Glutamatergic neuron (in vitro differentiated cells): ENCODE results near the gene PLEKHA6. TPM values are rescaled to one million over a fixed set of nuclear protein-coding genes. Genes with fewer than 3 reads are reported as not detected.

Experiments
- DNase-seq: peaks from one replicate; pipeline ENCODE4 v3.0.0; 2022
- H3K27ac Mint-ChIP-seq: one replicate; pipeline ENCODE4 v1.8.0; 2020; ENCODE audit warnings: mild to moderate bottlenecking, mixed read lengths, inconsistent platforms; ENCODE audit not compliant: unreplicated experiment
- H3K27me3 Mint-ChIP-seq: one replicate; pipeline ENCODE4 v1.8.0; 2020; ENCODE audit warnings: mild to moderate bottlenecking, moderate library complexity, mixed read lengths, inconsistent platforms; ENCODE audit not compliant: unreplicated experiment
- H3K36me3 Mint-ChIP-seq: one replicate; pipeline ENCODE4 v1.8.0; 2020; ENCODE audit warnings: mild to moderate bottlenecking, mixed read lengths, inconsistent platforms; ENCODE audit not compliant: unreplicated experiment
- H3K4me1 Mint-ChIP-seq: one replicate; pipeline ENCODE4 v1.8.0; 2020; ENCODE audit warnings: mild to moderate bottlenecking, low read depth, mixed read lengths, inconsistent platforms; ENCODE audit not compliant: unreplicated experiment
- H3K4me3 Mint-ChIP-seq: one replicate; pipeline ENCODE4 v1.8.0; 2020; ENCODE audit warnings: mild to moderate bottlenecking, mixed read lengths, inconsistent platforms; ENCODE audit not compliant: unreplicated experiment
- H3K9me3 Mint-ChIP-seq: one replicate; pipeline ENCODE4 v1.8.0; 2020; ENCODE audit warnings: mild to moderate bottlenecking, moderate library complexity, mixed read lengths, inconsistent platforms; ENCODE audit not compliant: unreplicated experiment
- CTCF ChIP-seq: fragments of 200-600 bp; sonication (generic); IDR thresholded peaks from one replicate; pipeline ENCODE4 v1.5.0; 2021; ENCODE audit not compliant: partially characterized antibody, unreplicated experiment
- total RNA-seq: library from RNA; stranded (reverse); fragmentation: NEBNext Ultra II Directional; extraction: Animal tissue kit (Norgen Biotek cat#: 25700); gene quantifications from one replicate; pipeline ENCODE4 v1.2.1, GENCODE V29; 2021; ENCODE audit not compliant: unreplicated experiment

The PLEKHA6 gene
- total RNA-seq, 1 donor from 2014 or later: 72.7 TPM

- Mint-ChIP-seq H3K27ac (peak overlapping the region; percentile 50), H3K27me3 (peaks cover 12% of the 10 kb centered on the region), H3K9me3 (peaks cover 11% of the 10 kb centered on the region), H3K4me1 (peaks cover 55% of the 10 kb centered on the region), H3K4me3 (no peak overlapping the region), H3K36me3 (peaks cover 4% of the 10 kb centered on the region)
- no peak for TF ChIP-seq CTCF
- DNase-seq: no peak
Measured at GRCh38 chr1:204289280-204289679, 70.4 kb downstream of the PLEKHA6 start.

GRCh38 chr1:204288021-204288588 is 71.6 kb downstream of the PLEKHA6 start:
- TF ChIP-seq CTCF: no peak
- Mint-ChIP-seq H3K4me1 (peaks cover 57% of the 10 kb centered on the region), H3K36me3 (peaks cover 4% of the 10 kb centered on the region), H3K27me3 (peaks cover 6% of the 10 kb centered on the region), H3K9me3 (peaks cover 3% of the 10 kb centered on the region), H3K27ac (peak overlapping the region; percentile 89), H3K4me3 (peak overlapping the region; percentile 85)
- DNase-seq: peak; percentile 76

- no peak for TF ChIP-seq CTCF
- H3K4me3 Mint-ChIP-seq: peak overlapping the region; percentile 85
- H3K4me1 Mint-ChIP-seq: peaks cover 60% of the 10 kb centered on the region
- H3K27ac Mint-ChIP-seq: peak overlapping the region; percentile 89
- DNase-seq: no peak
- peaks cover 3% of the 10 kb centered on the region for H3K27me3 Mint-ChIP-seq
- peaks cover 3% of the 10 kb centered on the region for H3K9me3 Mint-ChIP-seq
- peaks cover 4% of the 10 kb centered on the region for H3K36me3 Mint-ChIP-seq
Measured at GRCh38 chr1:204287466-204287891, 72.2 kb downstream of the PLEKHA6 start.

GRCh38 chr1:204286831-204287421 is 72.8 kb downstream of the PLEKHA6 start:
- no peak for DNase-seq
- peak overlapping the region; percentile 85 for H3K4me3 Mint-ChIP-seq
- peaks cover 4% of the 10 kb centered on the region for H3K36me3 Mint-ChIP-seq
- peaks cover 63% of the 10 kb centered on the region for H3K4me1 Mint-ChIP-seq
- no peak overlapping the region for H3K27ac Mint-ChIP-seq
- H3K27me3 Mint-ChIP-seq: peaks cover 2% of the 10 kb centered on the region
- H3K9me3 Mint-ChIP-seq: peaks cover 3% of the 10 kb centered on the region
- no peak for TF ChIP-seq CTCF

GRCh38 chr1:204286315-204286714 is 73.4 kb downstream of the PLEKHA6 start:
- H3K4me1 Mint-ChIP-seq: peaks cover 68% of the 10 kb centered on the region
- no peak overlapping the region for H3K27ac Mint-ChIP-seq
- peaks cover 3% of the 10 kb centered on the region for H3K9me3 Mint-ChIP-seq

More at GRCh38 chr1:204286315-204286714, 73.4 kb downstream of the PLEKHA6 start:
- Mint-ChIP-seq H3K4me3 (peak overlapping the region; percentile 32), H3K36me3 (peaks cover 4% of the 10 kb centered on the region), H3K27me3 (peaks cover 2% of the 10 kb centered on the region)
- no peak for TF ChIP-seq CTCF
- no peak for DNase-seq
